ENCODE data around the gene AUTS2. TPM values are rescaled to one million over a fixed set of nuclear protein-coding genes. Genes with fewer than 3 reads are reported as not detected.

AUTS2 gene
- total RNA-seq, 5 donors from 2014 or later (not counting 1 experiment from before 2014, with no cell fraction given): 10.6 to 66.2 (median 37.6) TPM

GRCh38 chr7:69610374-69611084, 12.3 kb downstream of the AUTS2 start:
- no peaks in the 10 kb centered on the region for H3K9me3 ChIP-seq
- H3K27me3 ChIP-seq (replicated peaks in 1 of 2; ENCODE audit: control insufficient read depth in 2 of 2, extremely low read depth in 1 of 2, insufficient read depth in 2 of 2, low read length in 1 of 2): peaks cover 0 to 4% of the 10 kb centered on the region in 2 experiments
- H3K4me1 Mint-ChIP-seq: no peaks in the 10 kb centered on the region
- no peak overlapping the region for H3K27ac Mint-ChIP-seq
- H3K36me3 Mint-ChIP-seq: no peaks in the 10 kb centered on the region
- no peak for DNase-seq
- no peaks in the 10 kb centered on the region for H3K36me3 ChIP-seq (ENCODE audit: control insufficient read depth in 2 of 2, extremely low read depth in 1 of 2, insufficient read depth in 1 of 2, low read length in 1 of 2)
- ChIA-PET POLR2A (no interaction called here), CTCF (no interaction called here)
- WGBS (ENCODE audit: insufficient coverage): 77% methylated on average over 5 of the region's 8 CpGs
- peaks cover 10 to 26% of the 10 kb centered on the region in 2 donors for H3K27me3 Mint-ChIP-seq
- no peaks in the 10 kb centered on the region for H3K9me3 Mint-ChIP-seq
- no peak for ATAC-seq (replicated peaks in 1 of 4)
- no peak overlapping the region for H3K4me3 Mint-ChIP-seq
- H3K4me1 ChIP-seq (ENCODE audit: control insufficient read depth in 1 of 2, extremely low read depth in 1 of 2, insufficient read depth in 2 of 2, low read length in 2 of 2): no peaks in the 10 kb centered on the region
- no peak overlapping the region for H3K27ac ChIP-seq (ENCODE audit: low read length)
- H3K4me3 ChIP-seq (ENCODE audit: control insufficient read depth in 1 of 2, extremely low read depth in 1 of 2, low read length in 1 of 2): no peak overlapping the region

GRCh38 chr7:69612981-69613380, 14.7 kb downstream of the AUTS2 start:
- Histone ChIP-seq H3K4me1 (ENCODE audit: control insufficient read depth in 1 of 2, extremely low read depth in 1 of 2, insufficient read depth in 2 of 2, low read length in 2 of 2) (no peaks in the 10 kb centered on the region), H3K9me3 (no peaks in the 10 kb centered on the region), H3K36me3 (ENCODE audit: control insufficient read depth in 2 of 2, extremely low read depth in 1 of 2, insufficient read depth in 1 of 2, low read length in 1 of 2) (no peaks in the 10 kb centered on the region), H3K4me3 (ENCODE audit: control insufficient read depth in 1 of 2, extremely low read depth in 1 of 2, low read length in 1 of 2) (no peak overlapping the region), H3K27ac (ENCODE audit: low read length) (no peak overlapping the region), H3K27me3 (replicated peaks in 1 of 2; ENCODE audit: control insufficient read depth in 2 of 2, extremely low read depth in 1 of 2, insufficient read depth in 2 of 2, low read length in 1 of 2) (peaks cover 0 to 2% of the 10 kb centered on the region in 2 experiments)
- 83% methylated on average over 2 of the region's 3 CpGs for WGBS (ENCODE audit: insufficient coverage)
- Mint-ChIP-seq H3K4me3 (no peak overlapping the region), H3K36me3 (no peaks in the 10 kb centered on the region), H3K4me1 (no peaks in the 10 kb centered on the region), H3K9me3 (no peaks in the 10 kb centered on the region), H3K27ac (no peak overlapping the region), H3K27me3 (peaks cover 1 to 24% of the 10 kb centered on the region in 2 donors)
- ChIA-PET POLR2A (no interaction called here), CTCF (no interaction called here)
- DNase-seq (no peak), ATAC-seq (replicated peaks in 1 of 4) (no peak)

GRCh38 chr7:69613846-69614245, 15.6 kb downstream of the AUTS2 start:
- ChIA-PET POLR2A (no interaction called here), CTCF (no interaction called here)
- no peaks in the 10 kb centered on the region for H3K27me3 ChIP-seq (replicated peaks in 1 of 2; ENCODE audit: control insufficient read depth in 2 of 2, extremely low read depth in 1 of 2, insufficient read depth in 2 of 2, low read length in 1 of 2)
- H3K4me1 Mint-ChIP-seq: no peaks in the 10 kb centered on the region
- H3K9me3 ChIP-seq: no peaks in the 10 kb centered on the region
- ATAC-seq (replicated peaks in 1 of 4) (no peak), DNase-seq (no peak)
- peaks cover 1 to 20% of the 10 kb centered on the region in 2 donors for H3K27me3 Mint-ChIP-seq
- H3K36me3 ChIP-seq (ENCODE audit: control insufficient read depth in 2 of 2, extremely low read depth in 1 of 2, insufficient read depth in 1 of 2, low read length in 1 of 2): no peaks in the 10 kb centered on the region
- no peak overlapping the region for H3K27ac Mint-ChIP-seq
- H3K9me3 Mint-ChIP-seq: no peaks in the 10 kb centered on the region
- H3K4me3 Mint-ChIP-seq: no peak overlapping the region
- H3K4me3 ChIP-seq (ENCODE audit: control insufficient read depth in 1 of 2, extremely low read depth in 1 of 2, low read length in 1 of 2): no peak overlapping the region
- no CpG with 5 or more reads among the region's 2 CpGs for WGBS (ENCODE audit: insufficient coverage)
- no peak overlapping the region for H3K27ac ChIP-seq (ENCODE audit: low read length)
- H3K36me3 Mint-ChIP-seq: no peaks in the 10 kb centered on the region
- H3K4me1 ChIP-seq (ENCODE audit: control insufficient read depth in 1 of 2, extremely low read depth in 1 of 2, insufficient read depth in 2 of 2, low read length in 2 of 2): no peaks in the 10 kb centered on the region

GRCh38 chr7:69615685-69616084, 17.4 kb downstream of the AUTS2 start:
- H3K27me3 Mint-ChIP-seq: peaks cover 4 to 20% of the 10 kb centered on the region in 2 donors
- Histone ChIP-seq H3K36me3 (ENCODE audit: control insufficient read depth in 2 of 2, extremely low read depth in 1 of 2, insufficient read depth in 1 of 2, low read length in 1 of 2) (no peaks in the 10 kb centered on the region), H3K4me1 (ENCODE audit: control insufficient read depth in 1 of 2, extremely low read depth in 1 of 2, insufficient read depth in 2 of 2, low read length in 2 of 2) (no peaks in the 10 kb centered on the region), H3K27me3 (replicated peaks in 1 of 2; ENCODE audit: control insufficient read depth in 2 of 2, extremely low read depth in 1 of 2, insufficient read depth in 2 of 2, low read length in 1 of 2) (no peaks in the 10 kb centered on the region), H3K9me3 (no peaks in the 10 kb centered on the region), H3K27ac (ENCODE audit: low read length) (no peak overlapping the region), H3K4me3 (ENCODE audit: control insufficient read depth in 1 of 2, extremely low read depth in 1 of 2, low read length in 1 of 2) (no peak overlapping the region)
- DNase-seq: no peak
- ChIA-PET POLR2A (no interaction called here), CTCF (no interaction called here)
- H3K4me3 Mint-ChIP-seq: no peak overlapping the region
- no peak overlapping the region for H3K27ac Mint-ChIP-seq
- no peaks in the 10 kb centered on the region for H3K9me3 Mint-ChIP-seq
- H3K36me3 Mint-ChIP-seq: no peaks in the 10 kb centered on the region
- 85% methylated on average over 2 of the region's 2 CpGs for WGBS (ENCODE audit: insufficient coverage)
- no peaks in the 10 kb centered on the region for H3K4me1 Mint-ChIP-seq
- ATAC-seq (replicated peaks in 1 of 4): no peak

GRCh38 chr7:69617364-69617763, 19.1 kb downstream of the AUTS2 start:
- ATAC-seq (replicated peaks in 1 of 4) (no peak), DNase-seq (no peak)
- Mint-ChIP-seq H3K36me3 (no peaks in the 10 kb centered on the region), H3K9me3 (no peaks in the 10 kb centered on the region), H3K4me1 (no peaks in the 10 kb centered on the region), H3K4me3 (no peak overlapping the region), H3K27ac (no peak overlapping the region), H3K27me3 (peaks cover 4 to 26% of the 10 kb centered on the region in 2 donors)
- Histone ChIP-seq H3K27ac (ENCODE audit: low read length) (no peak overlapping the region), H3K4me3 (ENCODE audit: control insufficient read depth in 1 of 2, extremely low read depth in 1 of 2, low read length in 1 of 2) (no peak overlapping the region), H3K27me3 (replicated peaks in 1 of 2; ENCODE audit: control insufficient read depth in 2 of 2, extremely low read depth in 1 of 2, insufficient read depth in 2 of 2, low read length in 1 of 2) (no peaks in the 10 kb centered on the region), H3K9me3 (no peaks in the 10 kb centered on the region), H3K4me1 (ENCODE audit: control insufficient read depth in 1 of 2, extremely low read depth in 1 of 2, insufficient read depth in 2 of 2, low read length in 2 of 2) (no peaks in the 10 kb centered on the region), H3K36me3 (ENCODE audit: control insufficient read depth in 2 of 2, extremely low read depth in 1 of 2, insufficient read depth in 1 of 2, low read length in 1 of 2) (no peaks in the 10 kb centered on the region)
- CTCF ChIA-PET: no interaction called here
- POLR2A ChIA-PET: interaction anchor here in 1 of 2 donors (0.5 kb wide), 1 partner anchor 17 kb away, joined by 4 read pairs; no protein-coding TSS in a partner anchor
- WGBS (ENCODE audit: insufficient coverage): 80% methylated on average over 1 of the region's 5 CpGs

- H3K9me3 ChIP-seq: no peaks in the 10 kb centered on the region
- Mint-ChIP-seq H3K27me3 (peaks cover 4 to 22% of the 10 kb centered on the region in 2 donors), H3K36me3 (no peaks in the 10 kb centered on the region), H3K4me3 (no peak overlapping the region), H3K9me3 (no peaks in the 10 kb centered on the region), H3K4me1 (no peaks in the 10 kb centered on the region), H3K27ac (no peak overlapping the region)
- DNase-seq (no peak), ATAC-seq (replicated peaks in 1 of 4) (no peak)
- H3K36me3 ChIP-seq (ENCODE audit: control insufficient read depth in 2 of 2, extremely low read depth in 1 of 2, insufficient read depth in 1 of 2, low read length in 1 of 2): no peaks in the 10 kb centered on the region
- POLR2A ChIA-PET: no interaction called here
- no peaks in the 10 kb centered on the region for H3K4me1 ChIP-seq (ENCODE audit: control insufficient read depth in 1 of 2, extremely low read depth in 1 of 2, insufficient read depth in 2 of 2, low read length in 2 of 2)
- H3K4me3 ChIP-seq (ENCODE audit: control insufficient read depth in 1 of 2, extremely low read depth in 1 of 2, low read length in 1 of 2): no peak overlapping the region
- peaks cover 0 to 2% of the 10 kb centered on the region in 2 experiments for H3K27me3 ChIP-seq (replicated peaks in 1 of 2; ENCODE audit: control insufficient read depth in 2 of 2, extremely low read depth in 1 of 2, insufficient read depth in 2 of 2, low read length in 1 of 2)
- WGBS (ENCODE audit: insufficient coverage): no CpG with 5 or more reads among the region's 1 CpG
- CTCF ChIA-PET: no interaction called here
- no peak overlapping the region for H3K27ac ChIP-seq (ENCODE audit: low read length)
Measured at GRCh38 chr7:69619054-69619453, 20.8 kb downstream of the AUTS2 start.

All from T-cell (primary cell).